Erythroblast (primary cell): ENCODE data around the gene ABCD1.
A peak's percentile ranks its signal among the peaks of the same experiment; 100 is the strongest.
"Not testable (repeated sequence)": the region's sequence is repeated elsewhere in the genome, so short reads cannot be mapped to it uniquely, and the experiment has no call there.

ENCODE experiments used
- DNase-seq, 2 experiments: peaks; one replicate each; lab custom pipeline; 2025; lab: John Stamatoyannopoulos, UW
- GATA1 ChIP-seq: IDR thresholded peaks from 2 replicates; pipeline ENCODE4 v1.6.1; 2011; ENCODE audit warnings: low read depth, mild to moderate bottlenecking, control low read depth, low read length, moderate library complexity
- POLR2A ChIP-seq: IDR thresholded peaks from 2 replicates; pipeline ENCODE4 v1.6.1; 2011; ENCODE audit warnings: mild to moderate bottlenecking, low read length

ABCD1 gene

DNA sequence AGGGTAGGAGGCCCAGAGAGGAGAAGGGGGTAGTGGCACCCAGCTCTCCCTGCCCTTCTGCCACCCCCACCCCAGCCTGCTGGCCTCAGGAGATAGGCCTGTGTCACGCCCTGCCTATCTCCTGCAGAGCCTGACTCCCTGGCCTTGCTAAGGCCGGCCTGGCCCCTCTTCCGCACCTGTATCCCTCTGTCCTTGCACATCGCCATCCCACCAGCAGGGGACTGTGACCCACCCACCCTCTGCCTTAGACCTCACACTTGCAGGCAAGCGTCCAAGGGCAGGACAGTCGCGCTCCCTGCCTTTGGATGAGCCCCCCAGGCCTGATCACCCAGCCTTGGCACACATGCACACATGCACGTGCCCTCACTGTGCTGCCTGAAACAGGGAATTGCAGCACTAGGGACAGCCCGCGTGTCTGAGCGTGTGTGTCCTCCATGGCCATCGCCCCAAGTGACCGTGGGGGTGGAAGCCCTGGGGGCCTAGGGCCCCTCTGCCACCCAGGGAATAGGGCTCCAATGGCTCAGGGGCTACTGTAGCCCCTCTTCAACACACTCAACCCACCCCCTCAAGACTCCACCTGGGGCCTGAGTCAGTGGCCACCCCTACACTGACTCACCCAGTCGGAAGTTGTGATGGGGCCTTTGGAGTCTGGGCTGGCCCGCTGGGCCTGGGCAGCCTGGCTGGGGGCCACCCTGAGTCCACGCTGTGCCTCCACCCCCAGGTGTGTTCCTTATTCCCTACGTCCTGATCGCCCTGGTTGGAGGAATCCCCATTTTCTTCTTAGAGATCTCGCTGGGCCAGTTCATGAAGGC lies 34.8 kb upstream of the ABCD1 start:
- DNase-seq = peak; percentile 84 to 89

DNA sequence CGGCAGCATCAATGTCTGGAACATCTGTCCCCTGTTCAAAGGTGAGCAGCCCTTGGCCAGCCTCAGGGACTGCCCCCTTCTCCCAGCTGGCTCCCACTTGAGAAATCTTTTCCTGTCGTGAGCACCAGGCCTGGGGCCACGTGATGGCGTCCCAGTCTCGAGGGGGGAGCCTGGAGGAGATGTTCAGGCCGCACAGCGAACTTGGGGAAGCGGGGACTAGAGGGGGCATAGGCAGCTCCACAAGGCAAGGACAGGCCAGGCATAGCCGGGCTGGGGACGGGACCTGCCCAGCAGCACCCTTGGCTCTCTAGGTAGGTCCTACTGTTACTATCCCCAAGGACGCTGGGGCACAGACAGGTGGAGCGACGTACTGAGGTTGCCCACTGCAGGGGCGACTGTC lies 34.2 kb upstream of the ABCD1 start:
- TF ChIP-seq GATA1 (no peak), POLR2A (no peak)
- DNase-seq = no peak

More for the DNA sequence above, 34.8 kb upstream of the ABCD1 start:
- TF ChIP-seq GATA1 (no peak), POLR2A (peak; percentile 58)

DNA sequence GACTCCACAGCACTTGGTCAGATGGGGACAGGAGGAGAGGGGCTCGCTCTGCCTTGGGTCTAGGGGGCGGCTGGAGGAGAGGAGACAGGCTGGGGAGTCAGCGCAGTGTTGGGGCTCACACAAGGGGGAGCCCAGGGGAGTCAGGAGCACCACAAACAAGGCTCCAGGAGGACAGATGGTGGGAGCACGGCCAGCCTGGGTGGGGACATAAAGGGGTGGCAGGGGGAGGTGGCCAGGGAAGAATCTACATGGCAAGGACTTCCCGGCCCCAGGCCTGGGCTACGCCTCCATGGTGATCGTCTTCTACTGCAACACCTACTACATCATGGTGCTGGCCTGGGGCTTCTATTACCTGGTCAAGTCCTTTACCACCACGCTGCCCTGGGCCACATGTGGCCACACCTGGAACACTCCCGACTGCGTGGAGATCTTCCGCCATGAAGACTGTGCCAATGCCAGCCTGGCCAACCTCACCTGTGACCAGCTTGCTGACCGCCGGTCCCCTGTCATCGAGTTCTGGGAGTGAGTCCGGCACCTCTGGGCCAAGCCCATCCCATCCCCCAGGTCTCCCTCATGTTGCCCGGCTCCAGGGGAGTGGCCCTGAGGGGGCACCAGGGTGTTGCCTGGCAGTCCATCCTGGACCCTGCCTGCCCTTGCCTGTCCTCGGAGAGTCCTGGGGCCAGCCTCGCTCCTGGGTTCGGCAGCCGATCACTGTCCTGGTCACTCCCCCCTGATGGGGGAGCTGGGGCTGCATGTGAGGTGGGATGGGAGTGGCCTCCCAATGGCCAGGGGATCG lies 33.4 kb upstream of the ABCD1 start:
- not testable (repeated sequence) for DNase-seq

DNA sequence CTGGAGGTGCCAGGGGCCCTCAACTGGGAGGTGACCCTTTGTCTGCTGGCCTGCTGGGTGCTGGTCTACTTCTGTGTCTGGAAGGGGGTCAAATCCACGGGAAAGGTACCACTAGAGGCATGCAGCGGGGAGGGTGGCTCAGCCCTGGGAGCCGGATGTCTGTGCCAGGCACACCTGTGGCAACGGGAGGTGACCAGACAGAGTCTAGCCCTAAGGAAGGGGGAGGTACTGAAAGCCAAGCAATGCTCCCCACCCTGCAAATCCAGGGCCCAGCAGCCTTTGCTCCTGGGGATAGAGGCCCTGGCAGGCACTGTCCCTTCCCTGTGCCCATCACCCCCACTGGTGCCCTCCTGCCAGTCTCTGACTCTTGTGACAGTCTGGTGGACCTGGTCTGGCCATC lies 32.7 kb upstream of the ABCD1 start:
- no peak for DNase-seq
- no peak for TF ChIP-seq POLR2A
- TF ChIP-seq GATA1 = no peak

DNA sequence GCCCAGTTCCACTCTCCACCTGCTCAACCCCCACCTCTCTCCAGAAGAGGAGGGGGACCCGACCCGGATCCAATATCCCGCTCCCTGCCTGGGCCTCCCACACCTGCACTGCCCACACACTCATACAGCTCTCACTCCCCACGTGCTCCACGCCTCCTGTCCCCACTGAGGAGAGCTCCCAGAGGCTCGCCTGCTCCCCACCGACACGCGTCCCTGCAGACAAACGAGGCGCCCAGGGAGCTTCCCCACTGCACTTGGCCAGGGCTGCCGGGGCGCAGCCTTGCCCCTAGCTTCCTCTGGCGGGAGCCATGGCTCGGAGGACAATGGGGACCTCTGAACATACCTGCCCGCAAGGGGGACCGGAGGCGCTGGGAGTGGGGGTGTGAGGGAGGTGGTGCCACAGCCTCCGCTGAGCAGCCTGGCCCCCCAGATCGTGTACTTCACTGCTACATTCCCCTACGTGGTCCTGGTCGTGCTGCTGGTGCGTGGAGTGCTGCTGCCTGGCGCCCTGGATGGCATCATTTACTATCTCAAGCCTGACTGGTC lies 32.0 kb upstream of the ABCD1 start:
- TF ChIP-seq GATA1 (no peak), POLR2A (no peak)
- DNase-seq = no peak

DNA sequence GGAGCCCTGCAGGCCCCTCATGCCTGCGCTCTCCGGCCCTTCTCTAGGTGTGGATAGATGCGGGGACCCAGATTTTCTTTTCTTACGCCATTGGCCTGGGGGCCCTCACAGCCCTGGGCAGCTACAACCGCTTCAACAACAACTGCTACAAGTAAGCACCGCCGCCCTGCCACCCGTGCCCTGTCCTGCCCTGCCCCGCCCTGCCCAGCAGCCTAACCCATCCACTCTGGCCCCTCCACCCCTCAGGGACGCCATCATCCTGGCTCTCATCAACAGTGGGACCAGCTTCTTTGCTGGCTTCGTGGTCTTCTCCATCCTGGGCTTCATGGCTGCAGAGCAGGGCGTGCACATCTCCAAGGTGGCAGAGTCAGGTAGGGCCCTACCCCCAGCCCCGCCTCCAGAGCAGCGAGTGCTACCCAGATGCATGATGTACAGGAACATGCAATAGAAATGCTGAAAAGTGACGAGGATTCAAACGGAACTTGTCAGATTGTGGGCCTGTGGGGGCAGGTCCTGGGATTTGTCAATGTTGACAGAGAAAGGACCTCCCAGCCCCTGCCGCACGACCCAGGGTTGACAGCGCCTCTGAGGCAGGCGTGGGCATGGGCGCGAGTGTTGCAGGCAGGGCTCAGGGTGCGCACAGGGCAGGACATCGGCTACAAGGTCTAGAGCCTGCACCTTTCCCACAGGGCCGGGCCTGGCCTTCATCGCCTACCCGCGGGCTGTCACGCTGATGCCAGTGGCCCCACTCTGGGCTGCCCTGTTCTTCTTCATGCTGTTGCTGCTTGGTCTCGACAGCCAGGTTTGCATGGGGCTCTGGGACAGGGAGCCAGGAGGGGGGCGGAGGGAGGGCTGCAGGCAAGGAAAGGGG lies 31.2 kb upstream of the ABCD1 start:
- no peak for DNase-seq
- no peak for TF ChIP-seq POLR2A
- no peak for TF ChIP-seq GATA1

DNA sequence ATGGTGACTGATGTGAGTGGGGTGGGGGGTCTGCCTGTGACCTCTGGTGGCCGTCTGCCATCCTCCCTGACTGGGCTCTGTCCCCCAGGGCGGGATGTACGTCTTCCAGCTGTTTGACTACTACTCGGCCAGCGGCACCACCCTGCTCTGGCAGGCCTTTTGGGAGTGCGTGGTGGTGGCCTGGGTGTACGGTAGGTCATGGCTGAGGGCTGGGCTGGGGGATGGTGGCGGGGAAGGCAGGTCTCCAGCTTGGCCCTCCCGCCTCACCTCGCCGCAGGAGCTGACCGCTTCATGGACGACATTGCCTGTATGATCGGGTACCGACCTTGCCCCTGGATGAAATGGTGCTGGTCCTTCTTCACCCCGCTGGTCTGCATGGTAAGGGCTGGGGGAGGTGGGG lies 30.4 kb upstream of the ABCD1 start:
- DNase-seq = not testable (repeated sequence)

DNA sequence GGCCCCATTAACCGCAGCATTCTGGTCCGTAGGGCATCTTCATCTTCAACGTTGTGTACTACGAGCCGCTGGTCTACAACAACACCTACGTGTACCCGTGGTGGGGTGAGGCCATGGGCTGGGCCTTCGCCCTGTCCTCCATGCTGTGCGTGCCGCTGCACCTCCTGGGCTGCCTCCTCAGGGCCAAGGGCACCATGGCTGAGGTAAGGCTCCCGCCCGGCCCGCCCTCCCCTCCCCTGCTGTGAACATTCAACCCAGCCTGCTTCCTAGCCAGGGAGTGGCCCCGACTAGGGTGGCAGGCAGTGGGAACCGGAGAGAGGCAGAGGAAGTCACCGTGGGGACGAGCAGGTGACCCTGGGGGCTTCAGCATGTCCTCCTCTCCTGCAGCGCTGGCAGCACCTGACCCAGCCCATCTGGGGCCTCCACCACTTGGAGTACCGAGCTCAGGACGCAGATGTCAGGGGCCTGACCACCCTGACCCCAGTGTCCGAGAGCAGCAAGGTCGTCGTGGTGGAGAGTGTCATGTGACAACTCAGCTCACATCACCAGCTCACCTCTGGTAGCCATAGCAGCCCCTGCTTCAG lies 29.9 kb upstream of the ABCD1 start:
- no peak for DNase-seq
- TF ChIP-seq GATA1 (no peak), POLR2A (no peak)

DNA sequence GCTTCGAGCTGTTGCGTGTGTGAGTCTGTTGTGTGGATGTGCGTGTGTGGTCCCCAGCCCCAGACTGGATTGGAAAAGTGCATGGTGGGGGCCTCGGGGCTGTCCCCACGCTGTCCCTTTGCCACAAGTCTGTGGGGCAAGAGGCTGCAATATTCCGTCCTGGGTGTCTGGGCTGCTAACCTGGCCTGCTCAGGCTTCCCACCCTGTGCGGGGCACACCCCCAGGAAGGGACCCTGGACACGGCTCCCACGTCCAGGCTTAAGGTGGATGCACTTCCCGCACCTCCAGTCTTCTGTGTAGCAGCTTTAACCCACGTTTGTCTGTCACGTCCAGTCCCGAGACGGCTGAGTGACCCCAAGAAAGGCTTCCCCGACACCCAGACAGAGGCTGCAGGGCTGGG lies 28.6 kb upstream of the ABCD1 start:
- no peak for DNase-seq
- TF ChIP-seq POLR2A = no peak
- TF ChIP-seq GATA1 = no peak

DNA sequence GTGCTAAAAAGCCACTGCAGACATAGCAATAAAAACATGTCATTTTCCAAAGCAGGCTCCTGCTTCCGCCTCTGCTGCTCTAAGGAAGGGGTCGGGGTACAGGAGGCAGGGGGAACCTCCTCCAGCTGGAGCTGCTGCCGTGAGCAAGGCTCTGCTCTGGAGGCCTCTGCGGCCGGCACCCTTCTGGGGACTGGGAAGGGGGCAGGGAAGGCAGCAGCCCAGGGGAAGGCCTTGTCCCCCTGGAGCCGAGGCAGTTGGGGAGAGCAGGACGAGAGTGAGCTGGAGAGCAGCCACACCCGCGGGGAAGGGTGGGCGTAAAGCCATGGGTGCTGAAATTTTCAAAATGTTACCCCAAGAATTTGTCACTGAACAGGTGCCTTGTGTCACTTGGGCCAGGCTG lies 28.1 kb upstream of the ABCD1 start:
- not testable (repeated sequence) for DNase-seq

DNA sequence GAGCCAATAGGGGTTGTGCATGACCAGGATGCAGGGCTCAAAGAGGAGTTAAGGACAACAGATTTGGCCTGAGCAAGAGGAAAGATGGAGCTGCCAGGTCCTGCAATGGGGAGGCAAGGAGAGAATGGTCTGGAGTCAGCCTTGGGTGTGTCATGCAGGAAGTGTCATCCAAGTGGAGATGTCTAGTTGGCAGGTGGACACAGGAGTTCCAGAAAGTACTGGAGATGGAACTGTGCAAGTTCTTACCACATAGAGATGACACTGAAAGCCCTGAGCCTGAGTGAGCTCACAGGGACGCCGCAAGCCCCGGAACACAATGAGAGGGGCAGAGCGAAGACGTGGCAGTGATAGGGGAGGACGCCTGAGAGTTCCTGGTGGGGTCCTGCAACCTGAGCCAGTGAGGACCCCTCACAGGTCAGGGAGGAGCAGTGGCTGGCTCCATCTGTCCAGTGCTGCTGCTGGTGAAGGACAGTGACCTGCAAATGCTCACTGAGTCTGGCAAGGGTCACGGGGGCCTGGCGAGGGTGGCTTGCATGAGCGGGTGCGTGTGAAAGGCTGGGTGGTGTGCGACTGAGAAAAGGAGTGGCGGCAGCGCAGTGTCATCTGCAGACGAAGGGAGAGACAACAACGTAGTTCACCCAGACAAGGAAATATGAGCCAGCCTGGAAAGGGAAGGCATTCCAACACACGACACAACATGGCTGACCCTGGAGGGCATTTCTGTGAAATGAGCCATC lies 27.5 kb upstream of the ABCD1 start:
- not testable (repeated sequence) for DNase-seq

DNA sequence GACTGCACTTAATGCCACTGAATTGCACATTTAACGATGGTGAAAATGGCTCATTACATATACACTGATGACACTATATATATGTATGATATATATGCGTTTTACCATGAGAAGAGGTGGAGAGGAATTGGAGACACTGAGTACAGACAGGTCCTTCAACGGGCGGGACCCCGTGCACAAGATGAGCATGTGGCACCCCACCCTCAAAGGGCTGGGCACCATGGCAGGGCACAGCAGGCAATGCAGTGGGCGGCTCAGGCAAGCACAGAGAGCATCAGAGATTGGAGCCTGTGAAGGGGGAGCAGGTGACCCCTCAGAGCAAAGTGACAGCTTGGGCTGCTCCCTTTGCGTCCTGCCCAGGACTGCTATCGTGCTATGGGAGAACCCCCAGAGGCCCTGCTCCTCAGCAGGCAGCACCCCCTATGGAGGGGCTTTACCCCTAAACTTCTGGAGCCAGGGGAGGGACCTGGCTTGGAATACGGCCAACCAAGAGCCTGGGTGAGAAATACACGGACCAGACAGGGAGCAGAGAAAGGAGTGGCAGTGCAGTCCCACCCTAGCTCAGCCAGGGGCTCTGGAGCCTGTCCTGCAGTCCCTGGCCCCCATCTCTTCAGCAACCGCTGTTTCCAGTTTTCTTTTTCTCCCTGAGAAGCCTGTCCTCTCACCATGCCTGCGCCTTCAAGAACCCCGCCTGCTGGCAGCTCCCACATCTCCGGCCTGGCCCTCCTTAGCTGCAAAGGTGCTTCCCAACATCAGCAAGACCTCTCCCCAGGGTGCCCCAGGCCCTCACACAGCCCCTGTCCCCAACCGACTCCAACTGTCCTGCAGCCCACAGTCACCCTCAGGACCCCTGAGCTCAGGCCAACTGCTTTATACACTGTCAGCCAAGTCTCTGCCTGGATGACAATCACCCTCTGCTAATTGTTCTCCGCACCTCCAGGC lies 26.5 kb upstream of the ABCD1 start:
- DNase-seq = no peak
- no peak for TF ChIP-seq POLR2A
- TF ChIP-seq GATA1 = no peak

DNA sequence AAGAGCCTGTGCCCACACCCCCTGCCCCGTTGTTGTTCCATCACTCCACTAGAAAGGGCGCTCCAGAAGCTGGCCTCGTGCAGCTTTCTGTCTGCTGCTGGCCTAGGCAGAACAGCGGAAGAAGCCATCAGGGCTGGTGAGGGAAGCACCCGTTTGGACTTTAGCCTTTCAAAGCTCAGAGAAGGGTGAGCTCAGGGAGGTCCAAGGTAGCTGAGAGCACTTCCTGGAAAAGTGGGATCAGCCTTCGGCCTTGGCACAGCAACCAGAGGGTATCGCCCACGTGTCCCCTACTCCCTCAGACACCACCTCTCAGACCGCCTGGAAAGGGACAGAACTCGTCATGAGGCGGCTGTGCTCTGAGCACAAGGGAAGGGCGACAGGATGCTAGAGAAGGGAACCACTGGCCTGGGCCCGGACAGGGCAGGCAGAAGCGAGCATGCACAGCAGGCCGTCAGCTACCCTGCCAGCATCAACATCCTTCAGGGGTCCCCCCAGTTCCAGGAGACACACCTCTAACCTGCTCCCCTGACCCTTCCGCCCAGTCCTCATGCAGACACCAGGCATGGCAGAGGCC lies 25.4 kb upstream of the ABCD1 start:
- not testable (repeated sequence) for DNase-seq

DNA sequence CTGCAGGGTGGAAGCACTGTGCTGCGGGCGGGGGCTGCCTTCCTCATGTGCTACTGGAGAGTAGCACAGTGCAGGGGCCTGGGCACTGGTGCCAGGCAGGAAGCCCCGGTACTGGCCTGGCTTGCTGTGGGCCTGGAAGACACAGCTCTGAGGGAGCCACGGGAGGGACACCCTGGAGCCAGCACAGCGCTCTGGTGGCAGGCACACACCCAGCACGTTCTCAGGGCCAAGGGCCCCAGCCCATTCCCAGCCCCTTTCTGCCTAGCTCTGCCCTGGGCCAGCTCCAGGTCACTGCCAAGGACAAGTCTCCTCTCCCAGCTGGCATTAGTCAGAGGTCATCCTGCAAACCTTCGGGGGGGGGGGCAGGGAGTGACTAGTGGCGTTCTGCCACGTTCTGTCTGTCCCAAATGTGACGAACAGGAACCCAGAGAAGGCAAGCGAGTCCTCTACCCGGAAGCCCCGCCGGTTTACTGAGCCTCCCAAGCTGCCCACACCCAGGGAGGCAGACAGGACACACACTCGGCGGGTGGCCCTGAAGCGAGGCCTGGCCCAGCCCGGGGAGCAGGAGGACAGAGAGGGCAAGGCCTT lies 24.8 kb upstream of the ABCD1 start:
- not testable (repeated sequence) for DNase-seq
